GM12878 (cell line): ENCODE results near the gene ARHGEF25. TPM values are rescaled to one million over a fixed set of nuclear protein-coding genes. Genes with fewer than 3 reads are reported as not detected.

Experiments
- ATAC-seq: fragments of 200-7000 bp; cut with Tn5 transposase; 3 replicates; pipeline ENCODE4 v1.9.1; 2020; ENCODE audit warnings: mild to moderate bottlenecking, moderate library complexity
- BruUV-seq: library from RNA; stranded (reverse); fragments of 400-500 nt; replicated peaks from 2 replicates; lab custom pipeline; 2021; lab: Mats Ljungman, UMichigan
- CTCF ChIA-PET: fragments of 300-600 bp; sonication (Branson Sonifier 250); formaldehyde crosslinking; extraction: SDS; loops from one replicate; lab custom pipeline; 2021; ENCODE audit warnings: inconsistent platforms; lab: Yijun Ruan, JAX
- POLR2A ChIA-PET: fragments of 350-600 bp; formaldehyde crosslinking; extraction: SDS; loops from one replicate; lab custom pipeline; 2021; ENCODE audit warnings: inconsistent platforms; lab: Charles Lee
- RAD21 ChIA-PET: fragments of 300-600 bp; sonication (Branson Sonifier 250); formaldehyde crosslinking; loops from one replicate; lab custom pipeline; 2023; ENCODE audit warnings: antibody characterized with exemption; ENCODE audit not compliant: unreplicated experiment; lab: Charles Lee
- SMC1A ChIA-PET: fragments of 300-600 bp; sonication (Branson Sonifier 250); formaldehyde crosslinking; loops from one replicate; lab custom pipeline; 2023; ENCODE audit not compliant: unreplicated experiment, uncharacterized antibody; lab: Charles Lee
- DNase-seq: peaks from one replicate; pipeline ENCODE4 v3.0.0-alpha.2; 2011; ENCODE audit warnings: low read depth, low spot score
- FAIRE-seq: peaks from 3 replicates; lab custom pipeline; 2011; peaks lifted over from hg19 to GRCh38; lab: Jason Lieb, UNC
- H2AFZ ChIP-seq: 2 replicates; pipeline ENCODE4 v1.6.0; 2011; ENCODE audit warnings: low read depth, low read length, control low read depth; ENCODE audit not compliant: control insufficient read depth
- H3K27ac ChIP-seq: 2 replicates; pipeline ENCODE4 v1.5.1; 2011; ENCODE audit warnings: control low read depth; ENCODE audit not compliant: control insufficient read depth, insufficient read depth
- H3K27me3 ChIP-seq, 2 experiments: replicated peaks in 1 of 2; 2 replicates each; pipeline versions ENCODE4 v1.6.0 to v1.6.1; 2011; ENCODE audit warnings: low read length in 1 of 2; ENCODE audit not compliant: control insufficient read depth in 2 of 2, insufficient read depth in 2 of 2
- H3K36me3 ChIP-seq, 2 experiments: 2 replicates each; pipeline ENCODE4 v1.5.1; 2011; ENCODE audit warnings: low read length in 1 of 2; ENCODE audit not compliant: control insufficient read depth in 2 of 2, insufficient read depth in 2 of 2
- H3K4me1 ChIP-seq: 2 replicates; pipeline ENCODE4 v1.6.1; 2011; ENCODE audit warnings: mild to moderate bottlenecking, low read length, moderate library complexity, mixed read lengths; ENCODE audit not compliant: control insufficient read depth, insufficient read depth
- H3K4me2 ChIP-seq: 2 replicates; pipeline ENCODE4 v1.6.0; 2011; ENCODE audit warnings: control low read depth; ENCODE audit not compliant: control insufficient read depth, insufficient read depth
- H3K4me3 ChIP-seq: fragments of 200-600 bp; sonication (generic); 2 replicates; pipeline ENCODE4 v1.5.1; 2016
- H3K79me2 ChIP-seq: 2 replicates; pipeline ENCODE4 v1.6.0; 2011; ENCODE audit warnings: low read length; ENCODE audit not compliant: control insufficient read depth, insufficient read depth
- H3K9ac ChIP-seq: 2 replicates; pipeline ENCODE4 v1.8.0; 2011; ENCODE audit warnings: low read length, control low read depth, mixed read lengths; ENCODE audit not compliant: control insufficient read depth, insufficient read depth
- H3K9me3 ChIP-seq: replicated peaks from 3 replicates; pipeline ENCODE4 v1.5.1; 2011; ENCODE audit warnings: mild to moderate bottlenecking, low read length; ENCODE audit not compliant: control insufficient read depth, insufficient read depth
- H4K20me1 ChIP-seq: 2 replicates; pipeline ENCODE4 v1.6.0; 2011; ENCODE audit not compliant: control insufficient read depth, insufficient read depth
- BACH1 ChIP-seq: fragments of 450-650 bp; IDR thresholded peaks from 2 replicates; pipeline ENCODE4 v1.6.1; 2017; ENCODE audit warnings: mild to moderate bottlenecking, borderline replicate concordance
- LARP7 ChIP-seq: fragments of 450-650 bp; IDR thresholded peaks from 2 replicates; pipeline ENCODE4 v1.6.1; 2017; ENCODE audit warnings: mild to moderate bottlenecking
- NFYA ChIP-seq: IDR thresholded peaks from 2 replicates; pipeline ENCODE4 v1.6.1; 2011; ENCODE audit warnings: low read depth, mild to moderate bottlenecking, low read length, improper control_type of control experiment, borderline replicate concordance
- SMARCA5 ChIP-seq: fragments of 450-650 bp; IDR thresholded peaks from 2 replicates; pipeline ENCODE4 v1.6.1; 2017; ENCODE audit warnings: mild to moderate bottlenecking
- SREBF1 ChIP-seq: IDR thresholded peaks from 2 replicates; pipeline ENCODE4 v1.6.1; 2012; ENCODE audit warnings: mild to moderate bottlenecking, low read length
- STAT1 ChIP-seq: fragments of 450-650 bp; conservative IDR thresholded peaks from 2 replicates; pipeline ENCODE4 v1.6.1; 2014; ENCODE audit warnings: antibody characterized with exemption, mild to moderate bottlenecking
- SUPT20H ChIP-seq: IDR thresholded peaks from 2 replicates; pipeline ENCODE4 v1.6.1; 2011; ENCODE audit warnings: low read depth, mild to moderate bottlenecking, low read length, moderate library complexity, borderline replicate concordance; ENCODE audit not compliant: control insufficient read depth
- TAF1 ChIP-seq: IDR thresholded peaks from 2 replicates; pipeline ENCODE4 v1.6.1; 2011; ENCODE audit warnings: mild to moderate bottlenecking, low read depth, low read length, borderline replicate concordance
- WGBS: methylation state at CpG from one replicate; pipeline ENCODE4 v1.1.6; 2016; ENCODE audit warnings: low lambda C conversion rate; ENCODE audit not compliant: insufficient replicate concordance, insufficient coverage; ENCODE audit errors: missing lambda C conversion rate; 5-methylcytosine and 5-hydroxymethylcytosine counted together
- in situ Hi-C: fragments of 300-500 bp; cut with MboI; formaldehyde crosslinking; loops from 9 replicates; pipeline ENCODE4 v1.14.3; 2018; ENCODE audit warnings: mixed read lengths
- intact Hi-C: fragments of 100-400 bp; cut with micrococcal nuclease; formaldehyde crosslinking; loops from one replicate; pipeline ENCODE4 v1.14.2; 2022; ENCODE audit not compliant: unreplicated experiment
- polyA plus RNA-seq, 11 experiments: library from polyadenylated mRNA; depleted of rRNA in 4 of 11; unstranded in 6 of 11; stranded (reverse) in 5 of 11; fragments of >200 nt; fragmentation: Nextera tagmentation in 4 of 11; fragmentation: Illumina TruSeq in 1 of 11; extraction: Ambion mirVana in 4 of 11; extraction: Trizol in 1 of 11; gene quantifications; 1 replicate in 1 of 11; 2 replicates in 10 of 11; pipeline versions ENCODE4 v1.2.1 to v1.2.3, GENCODE V29; 2011 to 2016; ENCODE audit warnings: inconsistent platforms in 2 of 11, missing spikeins in 2 of 11, low read depth in 1 of 11
- total RNA-seq, 4 experiments: library from RNA; depleted of rRNA in 3 of 4; stranded (reverse); fragments of >200 nt in 3 of 4; fragmentation: Illumina TruSeq in 1 of 4; extraction: Trizol in 1 of 4; gene quantifications; 2 replicates each; pipeline versions ENCODE4 v1.2.1 to v1.2.3, GENCODE V29; 2013 to 2021
- TF ChIP-seq, protein P1 (sequence below): IDR thresholded peaks from 2 replicates; pipeline ENCODE4 v1.6.1; 2011; ENCODE audit warnings: borderline replicate concordance, low read depth, mild to moderate bottlenecking, moderate library complexity, mixed read lengths, low read length; ENCODE audit not compliant: insufficient read depth; ENCODE audit errors: extremely low read length
- TF ChIP-seq, protein P2 (sequence below): fragments of 150-350 bp; IDR thresholded peaks from 2 replicates; pipeline ENCODE4 v1.6.1; 2016; ENCODE audit warnings: low read depth, low read length

The ARHGEF25 gene
- total and polyA plus RNA-seq, 10 of the 15 experiments (the other 5 are each of a cell fraction or from before 2014, with no cell fraction given), result 0.08 to 4.5 (median 1.2) TPM; not detected in 3

GRCh38 chr12:57571926-57572762 is 39.1 kb upstream of the ARHGEF25 start:
- ChIA-PET RAD21 (no interaction called here), CTCF (interaction anchor here (1.4 kb wide), 1 partner anchor 11 kb away, joined by 5 read pairs; no protein-coding TSS in a partner anchor), POLR2A (no interaction called here), SMC1A (no interaction called here)
- no peaks in the 10 kb centered on the region for H3K9me3 ChIP-seq
- ATAC-seq (no peak), DNase-seq (no peak), FAIRE-seq (no peak)
- no peaks in the 10 kb centered on the region for H3K79me2 ChIP-seq
- TF ChIP-seq LARP7 (no peak), STAT1 (no peak), SREBF1 (no peak)
- no peaks in the 10 kb centered on the region; a peak in 1 of 4 replicates for H3K27me3 ChIP-seq
- WGBS, result 58% methylated on average over 12 of the region's 12 CpGs
- H3K36me3 ChIP-seq, result no peaks in the 10 kb centered on the region
- no peaks in the 10 kb centered on the region for H3K4me1 ChIP-seq
- H3K9ac ChIP-seq, result no peak overlapping the region
- intact Hi-C loops (no loop called here), in situ Hi-C loops (no loop called here)
- H2AFZ ChIP-seq, result no peak overlapping the region
- BruUV-seq, result no TSS peak
- no peak overlapping the region for H3K4me2 ChIP-seq
- H4K20me1 ChIP-seq, result no peaks in the 10 kb centered on the region
- H3K27ac ChIP-seq, result no peak overlapping the region
- no peak overlapping the region for H3K4me3 ChIP-seq

- no peaks in the 10 kb centered on the region; a peak in 1 of 4 replicates for H3K27me3 ChIP-seq
- DNase-seq (no peak), FAIRE-seq (no peak), ATAC-seq (no peak)
- intact Hi-C loops (no loop called here), in situ Hi-C loops (no loop called here)
- BruUV-seq, result no TSS peak
- no peaks in the 10 kb centered on the region for H3K4me1 ChIP-seq
- ChIA-PET RAD21 (interaction anchor here (1.0 to 1.3 kb wide), 2 partner anchors 98 to 116 kb away, joined by 3 to 5 read pairs; no protein-coding TSS in a partner anchor), POLR2A (interaction anchor here (0.7 kb wide), 1 partner anchor 62 kb away, joined by 3 read pairs; no protein-coding TSS in a partner anchor), SMC1A (interaction anchor here (1.0 kb wide), 1 partner anchor 48 kb away, joined by 3 read pairs; no protein-coding TSS in a partner anchor), CTCF (interaction anchor here (0.7 to 2.0 kb wide), 4 partner anchors 9 to 67 kb away, joined by 3 to 7 read pairs (median 6); no protein-coding TSS in a partner anchor)
- TF ChIP-seq, protein P1, sequence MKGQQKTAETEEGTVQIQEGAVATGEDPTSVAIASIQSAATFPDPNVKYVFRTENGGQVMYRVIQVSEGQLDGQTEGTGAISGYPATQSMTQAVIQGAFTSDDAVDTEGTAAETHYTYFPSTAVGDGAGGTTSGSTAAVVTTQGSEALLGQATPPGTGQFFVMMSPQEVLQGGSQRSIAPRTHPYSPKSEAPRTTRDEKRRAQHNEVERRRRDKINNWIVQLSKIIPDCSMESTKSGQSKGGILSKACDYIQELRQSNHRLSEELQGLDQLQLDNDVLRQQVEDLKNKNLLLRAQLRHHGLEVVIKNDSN, result no peak
- TF ChIP-seq SUPT20H (no peak), TAF1 (no peak), SMARCA5 (no peak), BACH1 (no peak), NFYA (no peak)
- TF ChIP-seq, protein P2, sequence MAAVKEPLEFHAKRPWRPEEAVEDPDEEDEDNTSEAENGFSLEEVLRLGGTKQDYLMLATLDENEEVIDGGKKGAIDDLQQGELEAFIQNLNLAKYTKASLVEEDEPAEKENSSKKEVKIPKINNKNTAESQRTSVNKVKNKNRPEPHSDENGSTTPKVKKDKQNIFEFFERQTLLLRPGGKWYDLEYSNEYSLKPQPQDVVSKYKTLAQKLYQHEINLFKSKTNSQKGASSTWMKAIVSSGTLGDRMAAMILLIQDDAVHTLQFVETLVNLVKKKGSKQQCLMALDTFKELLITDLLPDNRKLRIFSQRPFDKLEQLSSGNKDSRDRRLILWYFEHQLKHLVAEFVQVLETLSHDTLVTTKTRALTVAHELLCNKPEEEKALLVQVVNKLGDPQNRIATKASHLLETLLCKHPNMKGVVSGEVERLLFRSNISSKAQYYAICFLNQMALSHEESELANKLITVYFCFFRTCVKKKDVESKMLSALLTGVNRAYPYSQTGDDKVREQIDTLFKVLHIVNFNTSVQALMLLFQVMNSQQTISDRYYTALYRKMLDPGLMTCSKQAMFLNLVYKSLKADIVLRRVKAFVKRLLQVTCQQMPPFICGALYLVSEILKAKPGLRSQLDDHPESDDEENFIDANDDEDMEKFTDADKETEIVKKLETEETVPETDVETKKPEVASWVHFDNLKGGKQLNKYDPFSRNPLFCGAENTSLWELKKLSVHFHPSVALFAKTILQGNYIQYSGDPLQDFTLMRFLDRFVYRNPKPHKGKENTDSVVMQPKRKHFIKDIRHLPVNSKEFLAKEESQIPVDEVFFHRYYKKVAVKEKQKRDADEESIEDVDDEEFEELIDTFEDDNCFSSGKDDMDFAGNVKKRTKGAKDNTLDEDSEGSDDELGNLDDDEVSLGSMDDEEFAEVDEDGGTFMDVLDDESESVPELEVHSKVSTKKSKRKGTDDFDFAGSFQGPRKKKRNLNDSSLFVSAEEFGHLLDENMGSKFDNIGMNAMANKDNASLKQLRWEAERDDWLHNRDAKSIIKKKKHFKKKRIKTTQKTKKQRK, result no peak
- H4K20me1 ChIP-seq, result no peaks in the 10 kb centered on the region
- H3K27ac ChIP-seq, result no peak overlapping the region
- no peak overlapping the region for H3K4me2 ChIP-seq
- no peak overlapping the region for H2AFZ ChIP-seq
- no peaks in the 10 kb centered on the region for H3K36me3 ChIP-seq
- WGBS, result 56% methylated on average over 10 of the region's 10 CpGs
- no peak overlapping the region for H3K4me3 ChIP-seq
- no peaks in the 10 kb centered on the region for H3K9me3 ChIP-seq
- no peak overlapping the region for H3K9ac ChIP-seq
- H3K79me2 ChIP-seq, result no peaks in the 10 kb centered on the region
Measured at GRCh38 chr12:57574795-57575194, 36.4 kb upstream of the ARHGEF25 start.
